Thyroid gland (tissue), 4 donors: ENCODE results near the gene CAMK1D.

Experiments used
- POLR2A ChIP-seq, 2 donors: fragments of 450-650 bp; IDR thresholded peaks; one replicate each; pipeline ENCODE4 v1.6.1; 2017; ENCODE audit warnings: antibody characterized with exemption in 2 of 2, mild to moderate bottlenecking in 2 of 2, moderate library complexity in 1 of 2
- TF ChIP-seq, protein P1 (sequence below), 6 experiments: fragments of 200-600 bp in 3 of 6; fragments of 450-650 bp in 3 of 6; sonication (generic) in 3 of 6; IDR thresholded peaks; one replicate each; pipeline ENCODE4 v1.5.1; 2016 to 2019; ENCODE audit warnings: antibody characterized with exemption in 6 of 6, mild to moderate bottlenecking in 2 of 6, inconsistent platforms in 1 of 6, moderate library complexity in 1 of 6

DNA sequence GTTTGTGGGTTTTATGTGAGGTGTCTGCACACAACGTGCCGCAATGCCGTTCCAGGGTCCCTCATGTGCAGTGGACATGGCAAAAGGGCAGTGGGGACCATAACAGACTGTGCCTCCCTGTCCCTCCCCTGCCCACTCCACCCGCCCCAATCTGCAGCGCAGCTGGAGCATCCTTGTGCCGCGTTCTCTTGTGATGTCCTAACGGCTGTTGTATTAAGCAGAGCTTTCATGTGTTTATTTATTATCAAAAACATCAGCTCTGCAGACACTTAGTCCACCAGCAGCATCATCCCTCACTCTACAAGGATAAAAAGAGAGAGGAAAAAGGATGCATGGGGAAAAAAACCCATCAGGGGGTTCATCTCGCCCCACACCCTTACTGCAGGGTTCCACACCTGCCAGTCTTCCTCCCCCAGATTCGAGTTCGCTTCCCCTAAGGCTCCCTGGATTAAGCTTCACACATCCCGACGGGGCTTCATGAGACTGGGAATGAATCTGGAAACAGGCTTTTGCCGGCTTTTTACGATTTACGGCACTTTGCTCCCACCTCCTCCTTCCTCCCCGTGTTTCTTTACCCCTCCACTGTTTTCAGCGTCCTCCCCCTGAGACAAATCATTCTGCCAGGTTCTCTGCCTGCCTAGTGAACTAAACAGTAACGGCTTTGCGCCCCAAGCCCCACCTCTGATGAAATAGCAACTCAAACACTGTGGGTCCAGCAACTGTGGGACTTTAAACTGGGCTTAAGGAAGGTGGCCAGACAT is 301.4 kb downstream of the CAMK1D start:
- no peak for TF ChIP-seq POLR2A (IDR thresholded peaks at IDR 0.05)
- TF ChIP-seq, protein P1, sequence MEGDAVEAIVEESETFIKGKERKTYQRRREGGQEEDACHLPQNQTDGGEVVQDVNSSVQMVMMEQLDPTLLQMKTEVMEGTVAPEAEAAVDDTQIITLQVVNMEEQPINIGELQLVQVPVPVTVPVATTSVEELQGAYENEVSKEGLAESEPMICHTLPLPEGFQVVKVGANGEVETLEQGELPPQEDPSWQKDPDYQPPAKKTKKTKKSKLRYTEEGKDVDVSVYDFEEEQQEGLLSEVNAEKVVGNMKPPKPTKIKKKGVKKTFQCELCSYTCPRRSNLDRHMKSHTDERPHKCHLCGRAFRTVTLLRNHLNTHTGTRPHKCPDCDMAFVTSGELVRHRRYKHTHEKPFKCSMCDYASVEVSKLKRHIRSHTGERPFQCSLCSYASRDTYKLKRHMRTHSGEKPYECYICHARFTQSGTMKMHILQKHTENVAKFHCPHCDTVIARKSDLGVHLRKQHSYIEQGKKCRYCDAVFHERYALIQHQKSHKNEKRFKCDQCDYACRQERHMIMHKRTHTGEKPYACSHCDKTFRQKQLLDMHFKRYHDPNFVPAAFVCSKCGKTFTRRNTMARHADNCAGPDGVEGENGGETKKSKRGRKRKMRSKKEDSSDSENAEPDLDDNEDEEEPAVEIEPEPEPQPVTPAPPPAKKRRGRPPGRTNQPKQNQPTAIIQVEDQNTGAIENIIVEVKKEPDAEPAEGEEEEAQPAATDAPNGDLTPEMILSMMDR (IDR thresholded peaks at IDR 0.05): no peak
